Measurements from ENCODE around the gene C2CD2. TPM values are rescaled to one million over a fixed set of nuclear protein-coding genes. Genes with fewer than 3 reads are reported as not detected.
"Not testable (repeated sequence)": the region's sequence is repeated elsewhere in the genome, so short reads cannot be mapped to it uniquely, and the experiment has no call there.

Gene C2CD2
- total RNA-seq, 2 experiments from 2014 or later, result 4.5 to 5.9 TPM

DNA sequence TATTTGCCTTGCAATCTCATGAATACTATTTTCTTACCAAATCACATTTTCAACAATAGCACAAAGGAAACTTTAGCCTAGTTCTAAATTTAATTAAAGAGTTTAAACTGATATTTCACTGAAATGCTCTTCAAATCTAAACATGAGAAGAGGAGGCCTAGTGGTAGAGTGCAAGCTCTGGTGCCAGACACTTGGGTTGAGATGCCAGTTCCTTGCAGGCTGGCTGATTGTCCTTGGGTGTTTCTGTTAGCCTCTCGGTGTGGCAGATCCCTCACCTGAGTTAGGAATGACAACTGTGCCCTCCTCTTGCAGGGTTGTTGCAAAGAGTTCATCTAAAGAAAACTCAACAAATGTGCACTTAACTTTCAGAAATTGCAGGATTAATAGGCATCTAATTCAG lies 43.8 kb upstream of the C2CD2 start:
- H3K36me3 ChIP-seq (ENCODE audit: insufficient read depth, low read length), result peaks cover 95% of the 10 kb centered on the region
- no peak overlapping the region for H3K27ac ChIP-seq (ENCODE audit: low read depth, low read length, poor library complexity, severe bottlenecking)
- no peaks in the 10 kb centered on the region for H3K4me1 ChIP-seq (ENCODE audit: insufficient read depth, low read length, poor library complexity, severe bottlenecking)
- H4K20me1 ChIP-seq (ENCODE audit: insufficient read depth, low read length), result no peaks in the 10 kb centered on the region
- H3K4me2 ChIP-seq (ENCODE audit: low read length), result no peak overlapping the region
- H2AFZ ChIP-seq (ENCODE audit: low read length), result no peak overlapping the region
- H3K79me2 ChIP-seq (ENCODE audit: insufficient read depth, low read depth, low read length), result no peaks in the 10 kb centered on the region
- peaks cover 13% of the 10 kb centered on the region; the same call in 1 of the 2 replicates for H3K9me3 ChIP-seq (ENCODE audit: low read length)
- POLR2A ChIA-PET, result no interaction called here
- CTCF ChIA-PET (ENCODE audit: unreplicated experiment), result no interaction called here
- no peaks in the 10 kb centered on the region for H3K9me2 ChIP-seq (ENCODE audit: insufficient read depth, low read length)
- no TSS peak for BruUV-seq (replicated peaks)
- intact Hi-C loops (cut with micrococcal nuclease; ENCODE audit: unreplicated experiment), result no loop called here
- H3K4me3 ChIP-seq (ENCODE audit: low read depth, low read length, poor library complexity, severe bottlenecking), result no peak overlapping the region
- TF ChIP-seq CTCF (conservative IDR thresholded peaks at IDR 0.05; ENCODE audit: low read length), result no peak
- no peak for TF ChIP-seq EZH2phosphoT487 (IDR thresholded peaks at IDR 0.05; ENCODE audit: borderline replicate concordance, low read depth, low read length)
- no peak for DNase-seq (ENCODE audit: low spot score)

DNA sequence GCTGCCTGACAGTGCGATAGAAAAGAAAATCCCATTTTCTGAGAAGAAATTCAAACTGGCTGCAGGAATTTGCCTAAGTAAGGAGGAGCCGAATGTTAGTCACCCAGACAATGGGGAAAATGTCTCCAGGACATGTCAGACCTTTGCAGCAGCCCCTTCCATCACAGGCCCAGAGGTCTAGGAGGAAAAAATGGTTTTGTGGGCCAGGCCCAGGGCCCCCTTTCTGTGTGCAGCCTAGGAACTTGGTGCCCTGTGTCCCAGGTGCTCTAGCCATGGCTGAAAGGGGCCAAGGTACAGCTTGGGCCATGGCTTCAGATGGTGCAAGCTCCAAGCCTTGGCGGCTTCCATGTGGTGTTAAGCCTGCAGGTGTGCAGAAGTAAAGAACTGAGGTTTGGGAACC lies 41.8 kb upstream of the C2CD2 start:
- Histone ChIP-seq H3K36me3 (ENCODE audit: insufficient read depth, low read length) (peaks cover 95% of the 10 kb centered on the region), H3K4me3 (ENCODE audit: low read depth, low read length, poor library complexity, severe bottlenecking) (no peak overlapping the region), H2AFZ (ENCODE audit: low read length) (no peak overlapping the region), H3K27ac (ENCODE audit: low read depth, low read length, poor library complexity, severe bottlenecking) (no peak overlapping the region), H3K9me2 (ENCODE audit: insufficient read depth, low read length) (no peaks in the 10 kb centered on the region), H3K9me3 (ENCODE audit: low read length) (peaks cover 13% of the 10 kb centered on the region; the same call in 1 of the 2 replicates), H4K20me1 (ENCODE audit: insufficient read depth, low read length) (no peaks in the 10 kb centered on the region), H3K79me2 (ENCODE audit: insufficient read depth, low read depth, low read length) (no peaks in the 10 kb centered on the region), H3K4me1 (ENCODE audit: insufficient read depth, low read length, poor library complexity, severe bottlenecking) (no peaks in the 10 kb centered on the region), H3K4me2 (ENCODE audit: low read length) (no peak overlapping the region)
- no TSS peak for BruUV-seq (replicated peaks)
- DNase-seq (ENCODE audit: low spot score), result no peak
- TF ChIP-seq EZH2phosphoT487 (IDR thresholded peaks at IDR 0.05; ENCODE audit: borderline replicate concordance, low read depth, low read length) (no peak), CTCF (conservative IDR thresholded peaks at IDR 0.05; ENCODE audit: low read length) (no peak)
- ChIA-PET POLR2A (interaction anchor here (0.7 kb wide), 1 partner anchor 56 kb away, joined by 3 read pairs; no protein-coding TSS in a partner anchor), CTCF (ENCODE audit: unreplicated experiment) (no interaction called here)
- intact Hi-C loops (cut with micrococcal nuclease; ENCODE audit: unreplicated experiment), result no loop called here

DNA sequence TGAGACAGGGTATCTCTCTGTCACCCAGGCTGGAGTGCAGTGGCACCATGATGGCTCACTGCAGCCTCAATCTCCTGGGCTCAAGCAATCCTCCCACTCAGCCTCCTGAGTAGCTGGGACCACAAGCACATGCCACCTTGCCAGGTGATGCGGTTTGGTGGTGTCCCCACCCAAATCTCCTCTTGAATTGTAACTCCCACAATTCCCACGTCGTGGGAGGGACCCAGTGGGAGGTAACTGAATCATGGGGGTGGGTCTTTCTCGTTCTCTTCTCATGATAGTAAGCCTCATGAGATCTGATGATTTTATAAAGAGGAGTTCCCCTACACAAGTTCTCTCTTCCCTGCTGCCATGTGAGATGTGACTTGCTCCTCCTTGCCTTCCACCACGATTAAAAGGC lies 40.8 kb upstream of the C2CD2 start:
- H3K4me1 ChIP-seq (ENCODE audit: insufficient read depth, low read length, poor library complexity, severe bottlenecking); H3K79me2 ChIP-seq (ENCODE audit: insufficient read depth, low read depth, low read length); H3K27ac ChIP-seq (ENCODE audit: low read depth, low read length, poor library complexity, severe bottlenecking); H3K9me2 ChIP-seq (ENCODE audit: insufficient read depth, low read length); intact Hi-C loops (cut with micrococcal nuclease; ENCODE audit: unreplicated experiment); BruUV-seq (replicated peaks); H3K4me3 ChIP-seq (ENCODE audit: low read depth, low read length, poor library complexity, severe bottlenecking); H4K20me1 ChIP-seq (ENCODE audit: insufficient read depth, low read length); POLR2A ChIA-PET; DNase-seq (ENCODE audit: low spot score); CTCF ChIA-PET (ENCODE audit: unreplicated experiment); H3K4me2 ChIP-seq (ENCODE audit: low read length); H2AFZ ChIP-seq (ENCODE audit: low read length): not testable (repeated sequence)
- H3K36me3 ChIP-seq (ENCODE audit: insufficient read depth, low read length), result peaks cover 91% of the 10 kb centered on the region
- peaks cover 13% of the 10 kb centered on the region; the same call in 1 of the 2 replicates for H3K9me3 ChIP-seq (ENCODE audit: low read length)
